ENCODE measurements around the gene PDE4D.

GRCh38 chr5:59266410-59266809 lies 627.1 kb downstream of the PDE4D start:
- TF ChIP-seq CTCF (conservative IDR thresholded peaks at IDR 0.05; ENCODE audit: low read depth, low read length) = no peak
- TF ChIP-seq EZH2 (IDR thresholded peaks at IDR 0.05; ENCODE audit: low read length, unreplicated experiment) = no peak
- no peak for TF ChIP-seq EZH2phosphoT487 (IDR thresholded peaks at IDR 0.05; ENCODE audit: borderline replicate concordance, low read length)
